GM19455 (cell line): ENCODE measurements around the gene COL2A1.
A peak's percentile ranks its signal among the peaks of the same experiment; 100 is the strongest.
"Not testable (repeated sequence)": the region's sequence is repeated elsewhere in the genome, so short reads cannot be mapped to it uniquely, and the experiment has no call there.

Experiments
- ATAC-seq: cut with Tn5 transposase; IDR thresholded peaks from one replicate; pipeline ENCODE4 v1.9.1; 2021; ENCODE audit not compliant: unreplicated experiment

COL2A1 gene

DNA sequence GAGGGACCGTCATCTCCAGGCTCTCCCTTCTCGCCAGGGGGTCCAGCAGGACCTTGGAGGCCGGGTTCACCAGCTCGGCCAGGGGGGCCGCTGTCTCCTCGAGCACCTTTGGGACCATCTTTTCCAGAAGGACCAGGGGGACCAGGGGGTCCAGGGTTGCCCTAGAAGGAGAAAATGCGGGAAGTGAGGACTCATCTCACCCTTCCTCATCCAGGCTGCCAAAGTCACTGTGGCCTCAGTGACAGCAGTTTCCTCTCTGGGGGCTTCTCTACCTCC is 25.7 kb downstream of the COL2A1 start:
- ATAC-seq, result no peak

DNA sequence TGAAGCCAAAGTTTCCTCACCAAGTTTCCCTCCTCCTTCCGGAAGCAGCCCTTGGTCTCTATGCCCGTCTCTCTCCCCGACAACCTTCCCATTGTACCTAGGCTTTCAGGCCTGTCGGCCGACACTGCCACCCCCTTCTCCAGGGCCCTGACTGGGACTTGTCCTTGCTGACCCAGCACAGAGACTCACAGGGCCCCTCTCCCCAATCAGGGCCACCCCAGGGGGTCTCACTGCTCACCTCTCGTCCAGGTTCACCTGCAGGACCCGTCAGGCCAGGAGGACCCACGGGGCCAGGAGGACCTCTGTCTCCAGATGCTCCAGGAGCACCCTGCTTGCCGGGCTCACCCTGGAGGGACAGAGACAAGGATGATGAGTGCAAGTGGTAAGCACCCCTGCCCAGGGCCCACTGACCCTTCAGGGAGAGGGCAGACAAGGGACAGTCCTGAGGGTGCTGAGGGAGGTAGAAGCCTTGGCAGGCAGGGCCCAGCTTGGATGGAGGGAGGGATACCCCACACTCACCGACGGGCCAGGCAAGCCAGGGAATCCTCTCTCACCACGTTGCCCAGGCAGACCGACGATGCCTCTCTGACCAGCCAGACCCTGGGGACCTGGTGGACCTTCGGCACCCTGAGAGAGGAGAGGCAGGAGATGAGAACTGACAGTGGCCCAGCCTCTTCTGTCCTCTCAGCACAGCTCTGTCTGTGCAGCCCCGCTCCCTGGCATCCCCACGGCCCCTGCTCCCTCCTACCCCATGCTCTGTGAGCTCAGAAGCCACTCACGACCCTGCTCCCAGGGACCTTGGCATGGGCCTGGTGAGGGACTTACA is 26.3 kb downstream of the COL2A1 start:
- no peak for ATAC-seq

GRCh38 chr12:47977046-47977771 is 27.1 kb downstream of the COL2A1 start:
- ATAC-seq, result no peak

DNA sequence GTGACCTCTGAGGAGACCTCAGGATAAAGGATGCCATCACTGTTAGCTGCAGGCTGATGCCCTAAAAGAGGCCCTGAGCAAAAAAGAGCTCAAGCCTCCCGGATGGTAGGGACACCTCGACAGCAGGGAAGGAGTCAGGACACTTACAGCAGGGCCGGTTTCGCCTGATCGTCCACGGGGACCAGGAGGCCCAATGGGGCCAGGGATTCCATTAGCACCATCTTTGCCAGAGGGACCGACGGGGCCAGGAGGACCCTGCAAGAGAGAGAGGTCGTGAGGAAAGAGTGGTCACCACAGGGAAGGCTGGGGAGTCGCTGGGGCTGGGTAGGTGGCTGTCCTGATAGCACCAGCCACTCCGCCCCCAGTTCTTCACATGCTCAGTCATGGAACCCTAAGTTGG is 28.5 kb downstream of the COL2A1 start:
- ATAC-seq, result no peak

- no peak for ATAC-seq
Measured at GRCh38 chr12:47975036-47975620, 29.1 kb downstream of the COL2A1 start.

GRCh38 chr12:47973870-47974269 is 30.4 kb downstream of the COL2A1 start:
- no peak for ATAC-seq

- no peak for ATAC-seq
Measured at GRCh38 chr12:47972895-47973294, 31.4 kb downstream of the COL2A1 start.

DNA sequence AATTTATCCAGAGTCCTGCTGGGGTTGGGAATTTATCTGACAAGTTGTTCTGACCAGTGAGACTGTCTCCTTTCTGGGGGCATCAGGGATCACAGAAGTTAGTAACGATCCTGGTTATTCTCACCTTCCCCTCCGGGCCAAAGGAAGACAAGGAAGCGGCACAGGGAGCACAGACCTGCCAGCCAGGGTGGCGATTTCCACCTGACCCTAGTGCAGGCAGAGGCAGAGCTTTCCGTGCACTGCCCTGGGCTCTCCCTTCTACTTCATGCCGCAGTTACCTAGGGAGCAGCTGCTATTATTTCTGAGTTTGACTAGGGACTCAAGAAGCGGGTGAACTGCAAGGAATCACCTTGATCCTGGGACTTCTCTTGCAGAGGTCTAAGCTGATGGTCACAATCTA is 33.4 kb downstream of the COL2A1 start:
- ATAC-seq, result no peak

DNA sequence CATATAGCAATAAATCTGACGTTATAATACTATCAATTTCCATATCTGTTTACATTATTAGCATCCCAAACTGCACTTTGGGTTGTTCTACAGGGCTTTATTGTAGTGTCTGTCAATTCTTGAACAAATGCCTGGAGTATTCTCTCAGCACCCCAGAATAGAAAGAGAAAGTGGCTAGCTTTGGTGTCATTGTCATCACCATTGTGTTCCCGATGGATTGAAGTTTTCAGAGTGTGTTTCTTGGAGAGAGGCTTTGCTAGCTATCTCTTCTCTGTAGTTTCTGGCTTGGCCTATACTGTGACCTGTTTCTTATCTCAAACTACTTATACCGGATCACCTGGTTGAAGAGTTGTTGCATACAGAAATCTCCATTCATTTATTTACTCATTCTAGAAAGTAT is 34.4 kb downstream of the COL2A1 start:
- no peak for ATAC-seq

DNA sequence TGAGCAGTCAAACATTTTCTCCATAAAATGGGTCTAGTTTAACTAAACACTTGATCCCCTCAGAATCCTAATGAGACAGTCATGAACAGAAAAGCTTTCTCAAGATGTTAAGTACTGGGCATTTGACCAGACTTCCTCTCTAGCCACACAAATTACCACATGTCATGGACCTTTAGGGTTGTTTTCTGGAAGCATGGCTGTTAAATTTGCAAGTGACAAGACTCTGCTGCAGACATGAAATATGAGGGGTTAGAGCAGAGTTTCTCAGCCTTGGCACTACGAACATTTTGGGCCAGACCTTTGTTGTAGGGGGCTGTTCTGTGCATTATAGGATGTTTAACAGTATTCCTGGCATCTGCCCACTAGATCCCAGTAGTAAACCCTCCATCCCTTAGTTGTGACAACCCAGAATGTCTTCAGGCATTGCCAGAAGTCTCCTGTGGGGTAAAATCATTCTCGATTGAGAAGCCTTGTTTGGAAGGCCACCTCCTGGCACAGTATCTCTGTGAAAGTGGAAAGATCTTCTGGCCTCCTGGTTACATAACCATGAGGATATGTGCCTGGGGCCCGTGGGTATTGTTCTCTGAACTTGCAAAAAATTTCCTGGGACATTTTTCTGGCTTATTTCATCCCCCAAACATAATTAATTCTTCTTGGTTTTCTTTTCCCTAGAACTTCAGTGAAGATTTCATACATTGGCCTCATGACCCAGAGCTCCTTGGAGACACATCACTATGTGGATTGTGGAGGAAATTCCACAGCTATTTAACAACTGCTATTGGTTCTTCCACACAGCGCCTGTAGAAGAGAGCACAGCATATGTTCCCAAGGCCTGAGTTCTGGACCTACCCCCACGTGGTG is 36.6 kb downstream of the COL2A1 start:
- no peak for ATAC-seq

GRCh38 chr12:47965581-47965980 is 38.7 kb downstream of the COL2A1 start:
- no peak for ATAC-seq

DNA sequence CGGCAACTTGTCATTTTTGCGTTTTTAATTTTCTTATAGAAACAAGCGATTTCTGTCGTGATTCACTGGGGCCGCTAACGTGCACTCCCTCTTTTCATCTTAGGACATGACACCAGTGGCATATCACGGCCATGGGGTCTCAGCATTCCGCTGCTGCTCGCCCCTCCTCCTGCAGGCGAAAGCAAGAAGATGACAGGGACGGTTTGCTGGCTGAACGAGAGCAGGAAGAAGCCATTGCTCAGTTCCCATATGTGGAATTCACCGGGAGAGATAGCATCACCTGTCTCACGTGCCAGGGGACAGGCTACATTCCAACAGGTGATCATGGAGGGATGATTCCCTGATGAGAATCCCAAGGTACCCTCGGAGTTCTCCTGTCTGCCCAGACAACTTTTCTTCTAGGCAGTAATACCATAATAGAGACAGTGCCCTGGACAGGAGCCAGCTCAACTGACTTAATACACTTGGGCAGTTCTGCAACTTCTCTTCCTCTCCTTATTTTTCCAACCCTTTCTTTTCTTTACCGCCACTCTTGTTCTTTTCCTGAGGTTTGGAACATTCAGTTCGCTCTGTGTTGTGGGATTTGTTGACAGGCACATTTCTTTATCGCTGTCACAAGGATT is 40.1 kb downstream of the COL2A1 start:
- no peak for ATAC-seq

DNA sequence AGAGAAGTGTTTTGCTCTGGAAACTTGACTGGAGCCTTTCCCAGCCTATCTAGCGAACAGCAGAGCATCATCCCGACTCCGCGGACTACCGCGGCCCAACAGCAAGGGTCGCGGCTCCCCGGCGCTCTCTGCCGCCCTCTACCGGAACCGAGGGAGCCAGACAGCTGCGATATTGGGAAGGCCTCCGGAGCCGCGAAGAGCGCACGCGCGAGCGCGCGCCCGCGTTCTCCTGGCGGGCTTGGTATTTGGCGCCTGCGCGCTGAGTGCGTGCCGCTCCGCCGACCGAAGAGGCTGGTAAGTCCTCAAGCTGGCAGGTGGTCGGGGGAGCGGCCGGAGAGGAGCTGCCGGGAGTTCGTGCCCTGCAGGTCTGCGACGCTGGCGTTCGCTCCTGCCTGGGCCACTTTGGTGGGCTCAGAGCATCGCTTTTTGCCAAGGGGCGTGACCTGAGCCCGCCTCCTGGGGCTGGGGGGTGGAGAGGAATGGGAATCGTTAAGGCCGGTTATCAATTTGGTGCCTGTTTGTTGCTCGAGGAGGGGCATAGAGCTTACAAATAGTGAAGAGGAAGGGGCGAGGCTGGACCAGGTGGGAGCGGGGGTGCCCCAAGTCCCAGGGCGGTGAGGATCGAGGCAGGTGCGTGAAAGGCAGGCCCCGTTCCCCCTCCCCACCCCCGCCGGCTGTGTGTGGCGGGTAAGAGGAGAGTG is 40.8 kb downstream of the COL2A1 start, which contains the start of gene TMEM106C:
TMEM106C (plus strand) TSS at position 257 of the 701 bp plus-strand sequence. CDS start 641 bp downstream, outside the sequence.
- ATAC-seq, result peak; percentile 91

- ATAC-seq, result no peak
Measured at GRCh38 chr12:47962198-47962597, 42.1 kb downstream of the COL2A1 start.

GRCh38 chr12:47957671-47958070 is 46.6 kb downstream of the COL2A1 start:
- ATAC-seq, result not testable (repeated sequence)

DNA sequence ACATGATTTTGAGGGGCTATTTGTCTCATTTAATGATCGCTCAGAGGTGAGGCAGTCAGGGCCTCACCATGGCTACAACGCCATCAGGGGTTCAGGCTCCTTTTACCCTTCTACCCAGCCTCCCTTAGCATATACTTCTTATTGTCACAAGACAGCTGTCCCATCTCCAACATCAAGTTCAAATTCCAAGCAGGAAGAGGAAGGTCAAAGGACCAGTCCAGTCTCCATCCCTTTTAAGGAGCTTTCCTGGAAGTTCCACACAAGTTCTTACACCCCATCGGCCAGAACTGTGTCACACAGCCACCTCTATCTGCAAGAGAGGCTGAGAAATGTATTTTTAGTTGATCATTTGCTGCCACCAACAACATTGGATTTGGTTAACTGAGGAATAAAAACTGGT is 49.2 kb downstream of the COL2A1 start:
- no peak for ATAC-seq

DNA sequence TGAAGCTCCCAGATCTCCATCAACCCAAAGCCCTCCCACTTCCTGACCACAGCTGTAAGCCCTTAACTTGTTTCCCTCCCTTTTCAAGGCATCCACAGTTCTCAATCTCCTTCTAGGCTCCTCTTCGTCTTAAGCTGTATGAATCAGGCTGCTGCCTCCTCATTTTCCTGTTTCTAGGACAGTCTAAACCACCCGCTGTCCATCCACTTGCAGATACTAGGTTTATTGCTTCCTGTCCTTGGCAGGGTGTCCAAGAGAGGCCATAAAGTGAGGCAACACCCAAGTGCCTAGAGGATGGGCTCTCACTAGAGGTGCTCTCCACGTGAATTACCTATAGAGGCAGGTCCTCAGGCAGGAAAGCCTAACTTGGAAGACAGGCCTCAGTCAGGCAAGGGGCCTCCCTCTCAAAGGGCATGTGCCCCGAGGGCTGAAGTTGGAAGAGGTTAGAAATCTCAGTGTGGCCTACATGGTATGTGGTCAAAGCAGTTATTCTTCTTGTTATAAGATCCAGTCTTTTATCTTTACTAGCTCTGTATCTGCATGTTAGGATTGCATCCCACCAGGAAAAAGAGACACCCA is 49.7 kb downstream of the COL2A1 start:
- no peak for ATAC-seq

GRCh38 chr12:47954058-47954457 is 50.2 kb downstream of the COL2A1 start:
- ATAC-seq, result no peak

DNA sequence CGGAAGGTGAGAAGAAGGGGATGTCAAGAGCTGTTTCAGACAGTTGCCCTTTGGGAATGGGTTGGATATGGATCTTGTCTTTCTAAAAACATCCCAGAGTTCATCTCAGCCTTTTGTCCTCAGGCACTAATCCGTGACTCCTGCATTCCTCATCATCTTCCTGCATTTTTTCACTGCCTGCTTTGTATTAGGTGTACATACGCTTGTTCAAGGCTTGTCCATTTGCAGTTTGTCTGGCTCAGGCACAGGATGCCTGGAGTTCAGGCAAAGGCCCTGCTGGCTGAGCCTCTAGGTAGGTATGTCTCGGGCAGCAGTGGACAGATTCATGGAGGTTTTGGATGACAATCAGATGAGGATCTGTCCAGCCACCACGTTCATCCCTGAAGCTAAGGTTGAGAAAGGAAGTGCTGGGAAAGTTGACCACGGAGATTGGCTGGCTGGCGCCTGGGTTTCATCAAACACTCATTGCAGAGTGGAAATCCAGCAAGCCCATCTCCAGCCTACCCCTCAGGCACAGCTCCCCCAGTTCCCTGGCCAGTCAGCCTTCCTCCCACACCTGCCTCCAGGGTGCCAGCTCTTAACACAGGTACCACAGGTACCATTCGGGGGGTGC is 53.3 kb downstream of the COL2A1 start:
- no peak for ATAC-seq
